HCT116 (cell line): ENCODE data around the gene CEP41. TPM values are rescaled to one million over a fixed set of nuclear protein-coding genes. Genes with fewer than 3 reads are reported as not detected.

Experiments
- ATAC-seq: fragments of 200-7000 bp; cut with Tn5 transposase; 2 replicates; pipeline ENCODE4 v1.9.1; 2020; ENCODE audit warnings: mild to moderate bottlenecking, moderate library complexity
- BruUV-seq: library from RNA; stranded (reverse); fragments of 400-500 nt; replicated peaks from 2 replicates; lab custom pipeline; 2021; lab: Mats Ljungman, UMichigan
- CTCF ChIA-PET: fragments of 300-600 bp; sonication (Branson Sonifier 250); formaldehyde crosslinking; loops from one replicate; lab custom pipeline; 2021; ENCODE audit warnings: antibody characterized with exemption; lab: Charles Lee
- POLR2A ChIA-PET: fragments of 300-600, 350-600 bp; sonication (Branson Sonifier 250); formaldehyde crosslinking; loops from one replicate; lab custom pipeline; 2021; ENCODE audit warnings: antibody characterized with exemption; lab: Charles Lee
- RAD21 ChIA-PET, 2 experiments: fragments of 300-600 bp; sonication (Branson Sonifier 250); formaldehyde crosslinking; loops; one replicate each; lab custom pipeline; 2023; ENCODE audit warnings: low total read pairs in 2 of 2; ENCODE audit not compliant: uncharacterized antibody in 2 of 2, unreplicated experiment in 2 of 2, low non-redundant PET in 1 of 2; lab: Charles Lee
- DNase-seq: peaks from one replicate; pipeline ENCODE4 v3.0.0-alpha.2; 2010; ENCODE audit warnings: low read depth, low spot score
- H2AFZ ChIP-seq: fragments of 200-600 bp; shearing (Covaris generic), sonication (generic); 2 replicates; pipeline ENCODE4 v1.6.1; 2017; ENCODE audit warnings: low read depth, mixed run types, mixed read lengths, antibody characterized with exemption, low read length; ENCODE audit not compliant: poor library complexity, severe bottlenecking
- H3K27ac ChIP-seq: 2 replicates; pipeline ENCODE4 v1.5.1; 2012; ENCODE audit warnings: low read depth, low read length
- H3K27me3 ChIP-seq: fragments of 200-600 bp; sonication (generic); 2 replicates; pipeline ENCODE4 v1.6.1; 2016; ENCODE audit warnings: mixed run types, low read length, mixed read lengths; ENCODE audit not compliant: insufficient read depth
- H3K36me3 ChIP-seq, 2 experiments: fragments of 200-500 bp in 1 of 2; fragments of 200-600 bp in 1 of 2; sonication (Bioruptor generic) in 1 of 2; sonication (generic) in 1 of 2; 2 replicates each; pipeline versions ENCODE4 v1.5.1 to v1.6.1; 2014 to 2016; ENCODE audit warnings: low read length in 2 of 2, inconsistent platforms in 1 of 2, mixed read lengths in 1 of 2, mixed run types in 1 of 2; ENCODE audit not compliant: insufficient read depth in 2 of 2, control insufficient read depth in 1 of 2
- H3K4me1 ChIP-seq, 2 experiments: fragments of 200-600 bp in 1 of 2; sonication (generic) in 1 of 2; 2 replicates each; pipeline versions ENCODE4 v1.5.1 to v1.6.1; 2012 to 2017; ENCODE audit warnings: low read length in 2 of 2, inconsistent platforms in 1 of 2, mild to moderate bottlenecking in 1 of 2, mixed read lengths in 1 of 2, mixed run types in 1 of 2, moderate library complexity in 1 of 2; ENCODE audit not compliant: insufficient read depth in 2 of 2, control insufficient read depth in 1 of 2
- H3K4me2 ChIP-seq: fragments of 200-600 bp; sonication (generic); 2 replicates; pipeline ENCODE4 v1.6.1; 2017; ENCODE audit warnings: mixed run types, low read length, mixed read lengths
- H3K4me3 ChIP-seq, 2 experiments: fragments of 200-600 bp in 1 of 2; sonication (generic) in 1 of 2; replicated peaks in 1 of 2; 2 replicates each; pipeline ENCODE4 v1.5.1; 2011 to 2016; ENCODE audit warnings: low read length in 2 of 2, control low read depth in 1 of 2, low read depth in 1 of 2, mild to moderate bottlenecking in 1 of 2, mixed read lengths in 1 of 2, mixed run types in 1 of 2
- H3K79me2 ChIP-seq: fragments of 200-600 bp; sonication (generic); 2 replicates; pipeline ENCODE4 v1.6.1; 2017; ENCODE audit warnings: mild to moderate bottlenecking, mixed run types, low read length, moderate library complexity, mixed read lengths; ENCODE audit not compliant: insufficient read depth
- H3K9ac ChIP-seq: fragments of 200-600 bp; sonication (generic); 2 replicates; pipeline ENCODE4 v1.6.1; 2016; ENCODE audit warnings: low read length, mixed read lengths
- H3K9me2 ChIP-seq: fragments of 200-600 bp; sonication (generic), shearing (Covaris generic); 2 replicates; pipeline ENCODE4 v1.6.1; 2017; ENCODE audit warnings: mixed run types, mild to moderate bottlenecking, moderate library complexity; ENCODE audit not compliant: insufficient read depth
- H3K9me3 ChIP-seq, 2 experiments: fragments of 200-500 bp in 1 of 2; fragments of 200-600 bp in 1 of 2; sonication (Bioruptor generic) in 1 of 2; sonication (generic) in 1 of 2; 2 replicates each; pipeline ENCODE4 v1.6.1; 2014 to 2017; ENCODE audit warnings: low read length in 2 of 2, mixed read lengths in 2 of 2, inconsistent platforms in 1 of 2, low read depth in 1 of 2, mild to moderate bottlenecking in 1 of 2, mixed run types in 1 of 2, moderate library complexity in 1 of 2; ENCODE audit not compliant: control insufficient read depth in 1 of 2, insufficient read depth in 1 of 2
- H4K20me1 ChIP-seq: fragments of 200-600 bp; sonication (generic), shearing (Covaris generic); 2 replicates; pipeline ENCODE4 v1.6.1; 2017; ENCODE audit warnings: mixed run types, mild to moderate bottlenecking, moderate library complexity; ENCODE audit not compliant: insufficient read depth
- ATF3 ChIP-seq: IDR thresholded peaks from 2 replicates; pipeline ENCODE4 v1.6.1; 2012
- CBX3 ChIP-seq: IDR thresholded peaks from 2 replicates; pipeline ENCODE4 v1.6.1; 2012; ENCODE audit warnings: low read depth
- CEBPB ChIP-seq: IDR thresholded peaks from 2 replicates; pipeline ENCODE4 v1.6.1; 2012; ENCODE audit warnings: low read depth
- EGR1 ChIP-seq: IDR thresholded peaks from 2 replicates; pipeline ENCODE4 v1.6.1; 2012; ENCODE audit warnings: low read depth
- EZH2phosphoT487 ChIP-seq: fragments of 200-600 bp; IDR thresholded peaks from 2 replicates; pipeline ENCODE4 v1.6.1; 2018; ENCODE audit warnings: antibody characterized with exemption, borderline replicate concordance
- FOSL1 ChIP-seq: IDR thresholded peaks from 2 replicates; pipeline ENCODE4 v1.6.1; 2012; ENCODE audit warnings: low read depth
- MAX ChIP-seq: IDR thresholded peaks from 2 replicates; pipeline ENCODE4 v1.6.1; 2012
- POLR2A ChIP-seq: IDR thresholded peaks from 2 replicates; pipeline ENCODE4 v1.7.0; 2011; ENCODE audit warnings: borderline replicate concordance; ENCODE audit not compliant: insufficient read depth, insufficient read length; ENCODE audit errors: extremely low read depth
- POLR2AphosphoS5 ChIP-seq: IDR thresholded peaks from 2 replicates; pipeline ENCODE4 v1.6.1; 2011; ENCODE audit warnings: mild to moderate bottlenecking, low read depth, low read length, moderate library complexity
- RAD21 ChIP-seq: IDR thresholded peaks from 2 replicates; pipeline ENCODE4 v1.6.1; 2012; ENCODE audit warnings: low read depth, mild to moderate bottlenecking
- SP1 ChIP-seq: IDR thresholded peaks from 2 replicates; pipeline ENCODE4 v1.6.1; 2012; ENCODE audit warnings: low read depth
- SRF ChIP-seq: IDR thresholded peaks from 2 replicates; pipeline ENCODE4 v1.6.1; 2012; ENCODE audit warnings: low read depth
- TCF7L2 ChIP-seq: IDR thresholded peaks from 2 replicates; pipeline ENCODE4 v1.7.0; 2011; ENCODE audit warnings: borderline replicate concordance, inconsistent platforms; ENCODE audit not compliant: insufficient read depth, insufficient read length; ENCODE audit errors: extremely low read depth
- ZFX ChIP-seq: fragments of 450-650 bp; IDR thresholded peaks from 2 replicates; pipeline ENCODE4 v1.6.1; 2017
- ZNF274 ChIP-seq: fragments of 200-500 bp; sonication (Bioruptor generic); IDR thresholded peaks from 2 replicates; pipeline ENCODE4 v1.6.1; 2014; ENCODE audit warnings: mild to moderate bottlenecking, low read depth, low read length, inconsistent platforms
- intact Hi-C: fragments of 100-400 bp; cut with micrococcal nuclease; formaldehyde crosslinking; loops from 2 replicates; pipeline ENCODE4 v1.10.0; 2022
- total RNA-seq: library from RNA; stranded (reverse); gene quantifications from one replicate; pipeline ENCODE4 v1.2.1, GENCODE V29; 2021; ENCODE audit not compliant: unreplicated experiment

Gene CEP41
- total RNA-seq, 1 experiment from 2014 or later: 13.6 TPM

DNA sequence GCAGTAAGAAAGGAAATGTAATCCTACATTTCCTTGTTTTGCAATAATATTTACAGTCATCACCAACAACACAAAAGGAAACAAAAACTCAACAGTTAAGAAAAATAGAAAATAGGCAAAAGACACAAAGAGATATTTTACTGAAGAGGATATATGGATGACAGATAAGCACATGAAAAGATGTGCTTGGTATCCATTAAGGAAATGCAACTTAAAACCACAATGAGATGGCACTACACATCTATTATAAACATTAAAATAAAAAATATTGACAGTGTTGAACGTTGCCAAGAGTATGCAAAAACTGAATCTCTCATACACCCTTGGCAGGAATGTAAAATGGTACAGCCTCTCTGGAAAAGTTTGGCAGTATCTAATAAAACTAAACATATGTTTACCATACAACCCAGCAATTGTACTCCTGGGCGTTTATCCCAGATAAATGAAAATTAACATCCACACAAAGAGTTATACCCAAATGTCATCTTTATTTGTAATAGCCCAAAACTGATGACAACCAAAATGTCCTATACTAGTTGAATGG is 5.4 kb downstream of the CEP41 start (continued):
- TF ChIP-seq POLR2AphosphoS5 (no peak), CBX3 (no peak), POLR2A (no peak), SP1 (no peak), ZFX (no peak), SRF (no peak), EGR1 (no peak), ATF3 (no peak), EZH2phosphoT487 (no peak), MAX (no peak)
- TF ChIP-seq, all 23 proteins: peak for 0

GRCh38 chr7:130433301-130433700 is 7.5 kb downstream of the CEP41 start:
- H3K27me3 ChIP-seq: no peaks in the 10 kb centered on the region
- H3K9me2 ChIP-seq: 0 out of 2 replicates have a peak, but pooled peaks cover 3% of the 10 kb centered on the region
- BruUV-seq: no TSS peak
- no peak overlapping the region for H3K9ac ChIP-seq
- H3K4me1 ChIP-seq: peaks cover 3 to 12% of the 10 kb centered on the region in 2 experiments; a peak in 3 of 4 replicates
- peak overlapping the region; percentile 39 for H3K4me2 ChIP-seq
- CTCF ChIA-PET: no interaction called here
- H3K36me3 ChIP-seq: no peaks in the 10 kb centered on the region
- TF ChIP-seq RAD21 (no peak), MAX (no peak), ZNF274 (no peak), ZFX (no peak), CEBPB (no peak), ATF3 (no peak), EGR1 (no peak), SP1 (no peak), CBX3 (no peak), FOSL1 (no peak), TCF7L2 (no peak)
- ATAC-seq (no peak), DNase-seq (no peak)
- POLR2A ChIA-PET: no interaction called here
- no peak overlapping the region for H3K27ac ChIP-seq
- H3K9me3 ChIP-seq: no peaks in the 10 kb centered on the region
- H3K4me3 ChIP-seq: no peak overlapping the region
- intact Hi-C loops: no loop called here
- H2AFZ ChIP-seq: no peak overlapping the region
- RAD21 ChIA-PET: no interaction called here
- H3K79me2 ChIP-seq: no peaks in the 10 kb centered on the region
- no peaks in the 10 kb centered on the region for H4K20me1 ChIP-seq
